Coronary artery (tissue), 2 donors: Measurements from ENCODE around the gene APOBEC3H.

Experiments
- DNase-seq: peaks from one replicate; pipeline ENCODE4 v3.0.0-alpha.2; 2017; ENCODE audit warnings: low spot score
- H3K27ac ChIP-seq, 2 donors: fragments of 200-600 bp; sonication (generic); one replicate each; pipeline ENCODE4 v1.5.1; 2016 to 2019
- H3K4me3 ChIP-seq: fragments of 200-600 bp; sonication (generic); 2 replicates; pipeline ENCODE4 v1.5.1; 2016; ENCODE audit warnings: mild to moderate bottlenecking, moderate library complexity
- CTCF ChIP-seq: fragments of 200-600 bp; sonication (generic); IDR thresholded peaks from one replicate; pipeline ENCODE4 v1.5.1; 2019; ENCODE audit warnings: antibody characterized with exemption

APOBEC3H gene

GRCh38 chr22:39095971-39096370 lies 1.1 kb upstream of the APOBEC3H start:
- H3K27ac ChIP-seq, result no peak overlapping the region
- DNase-seq, result no peak
- no peak overlapping the region for H3K4me3 ChIP-seq
- no peak for TF ChIP-seq CTCF

GRCh38 chr22:39098026-39098425 lies 982 bp downstream of the APOBEC3H start:
- TF ChIP-seq CTCF, result no peak
- DNase-seq, result no peak
- Histone ChIP-seq H3K4me3 (no peak overlapping the region), H3K27ac (no peak overlapping the region)

- DNase-seq, result no peak
- H3K27ac ChIP-seq, result no peak overlapping the region
- no peak for TF ChIP-seq CTCF
Observed at GRCh38 chr22:39098576-39098975, 1.5 kb downstream of the APOBEC3H start.

GRCh38 chr22:39101226-39101625 lies 4.2 kb downstream of the APOBEC3H start:
- H3K27ac ChIP-seq, result no peak overlapping the region
- no peak for DNase-seq
- no peak for TF ChIP-seq CTCF
- H3K4me3 ChIP-seq, result no peak overlapping the region

More at GRCh38 chr22:39098576-39098975, 1.5 kb downstream of the APOBEC3H start:
- no peak overlapping the region for H3K4me3 ChIP-seq

GRCh38 chr22:39103431-39103830 lies 6.4 kb downstream of the APOBEC3H start:
- Histone ChIP-seq H3K27ac (no peak overlapping the region), H3K4me3 (no peak overlapping the region)
- DNase-seq, result no peak
- no peak for TF ChIP-seq CTCF

- TF ChIP-seq CTCF, result no peak
- Histone ChIP-seq H3K4me3 (no peak overlapping the region), H3K27ac (no peak overlapping the region)
- DNase-seq, result no peak
Observed at GRCh38 chr22:39106326-39106725, 9.3 kb downstream of the APOBEC3H start.

- no peak overlapping the region for H3K4me3 ChIP-seq
- TF ChIP-seq CTCF, result no peak
- H3K27ac ChIP-seq, result no peak overlapping the region
- no peak for DNase-seq
Observed at GRCh38 chr22:39108487-39108886, 11.4 kb downstream of the APOBEC3H start.
